Measurements from ENCODE around the gene ABCC4. TPM values are rescaled to one million over a fixed set of nuclear protein-coding genes. Genes with fewer than 3 reads are reported as not detected.

Gene ABCC4
- total RNA-seq, 1 donor from 2014 or later: 33.4 TPM

DNA sequence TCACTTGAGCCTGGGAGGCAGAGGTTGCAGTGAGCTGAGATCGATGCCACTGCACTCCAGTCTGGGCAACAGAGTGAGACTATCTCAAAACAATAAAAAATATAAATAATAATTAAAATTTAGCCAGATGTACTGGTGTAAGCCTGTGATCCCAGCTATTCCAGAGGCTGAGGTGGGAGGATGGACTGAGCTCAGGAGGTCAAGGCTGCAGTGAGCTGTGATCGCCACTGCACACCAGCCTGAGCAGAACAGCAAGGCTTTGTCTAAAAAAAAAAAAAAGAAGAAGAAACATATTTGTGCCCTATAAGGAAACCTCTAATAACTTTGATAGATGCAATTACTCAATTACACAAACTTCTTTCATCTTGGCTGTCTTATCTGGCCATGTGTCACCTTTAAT, 52.3 kb downstream of the ABCC4 start:
- no peak for DNase-seq (ENCODE audit: low read depth)
- no peak for TF ChIP-seq CTCF (conservative IDR thresholded peaks at IDR 0.05; ENCODE audit: low read depth, low read length)
- no peak overlapping the region for H3K4me3 ChIP-seq (ENCODE audit: low read depth, low read length)

GRCh38 chr13:95247852-95248251, 53.4 kb downstream of the ABCC4 start:
- no peak for DNase-seq (ENCODE audit: low read depth)
- TF ChIP-seq CTCF (conservative IDR thresholded peaks at IDR 0.05; ENCODE audit: low read depth, low read length): no peak
- no peak overlapping the region for H3K4me3 ChIP-seq (ENCODE audit: low read depth, low read length)

GRCh38 chr13:95247171-95247570, 54.1 kb downstream of the ABCC4 start:
- H3K4me3 ChIP-seq (ENCODE audit: low read depth, low read length): no peak overlapping the region
- no peak for TF ChIP-seq CTCF (conservative IDR thresholded peaks at IDR 0.05; ENCODE audit: low read depth, low read length)
- DNase-seq (ENCODE audit: low read depth): no peak

DNA sequence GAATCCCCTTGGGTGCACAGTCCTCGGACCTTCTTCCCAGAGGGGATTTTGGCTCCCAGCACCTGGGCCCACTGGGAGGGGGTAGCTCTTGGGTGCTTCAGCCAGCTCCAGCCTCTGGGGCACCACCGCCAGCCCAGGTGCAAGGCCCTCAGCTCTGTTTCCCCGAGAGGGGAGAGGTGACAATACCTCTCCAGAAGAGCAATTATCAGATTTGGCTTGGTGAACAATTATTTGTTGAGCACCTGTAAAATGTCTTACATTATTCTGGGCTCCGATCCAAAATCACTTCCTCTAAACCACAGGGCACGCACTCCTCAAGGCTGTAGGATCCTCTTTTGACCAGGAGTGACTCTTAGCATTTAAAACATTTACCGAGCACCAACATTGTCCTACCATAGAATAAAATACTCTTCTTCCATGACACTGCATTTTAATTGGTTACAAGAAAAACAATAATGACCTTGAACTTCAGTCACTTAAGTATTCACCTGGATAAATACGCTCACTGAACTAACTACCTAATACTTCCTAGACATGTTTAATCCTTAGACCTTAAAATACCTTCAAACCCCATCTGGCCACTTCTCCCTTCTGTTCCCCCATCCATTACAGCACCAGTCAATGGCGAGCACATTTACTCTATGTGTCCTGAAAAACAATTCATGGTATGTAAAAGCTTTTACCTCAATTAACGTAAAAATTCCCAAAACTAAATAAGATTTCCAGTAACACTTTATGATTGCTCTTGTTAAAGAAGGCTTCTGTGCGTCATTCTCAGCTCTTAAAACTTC, 54.8 kb downstream of the ABCC4 start:
- TF ChIP-seq CTCF (conservative IDR thresholded peaks at IDR 0.05; ENCODE audit: low read depth, low read length): no peak
- no peak for DNase-seq (ENCODE audit: low read depth)
- no peak overlapping the region for H3K4me3 ChIP-seq (ENCODE audit: low read depth, low read length)

DNA sequence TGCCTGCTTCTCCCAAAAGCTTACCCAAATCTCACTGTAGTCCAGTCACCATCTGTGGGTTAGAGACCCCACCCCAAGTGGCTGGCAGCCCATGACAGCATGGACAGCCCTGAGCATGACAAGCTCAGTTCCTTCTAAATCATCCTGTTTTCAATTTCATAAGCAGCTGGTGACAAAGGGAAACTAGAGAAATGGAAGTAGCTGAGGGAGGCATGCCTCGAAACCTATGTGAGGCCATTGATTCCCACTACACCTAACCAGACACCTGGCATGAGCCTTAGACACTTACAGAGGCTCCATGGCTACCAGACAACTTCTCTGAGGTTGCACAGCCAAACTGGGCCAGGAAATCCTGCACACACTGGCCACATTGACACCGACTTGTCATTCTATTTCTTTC, 56.2 kb downstream of the ABCC4 start:
- TF ChIP-seq CTCF (conservative IDR thresholded peaks at IDR 0.05; ENCODE audit: low read depth, low read length): no peak
- no peak for DNase-seq (ENCODE audit: low read depth)
- no peak overlapping the region for H3K4me3 ChIP-seq (ENCODE audit: low read depth, low read length)

- no peak for TF ChIP-seq CTCF (conservative IDR thresholded peaks at IDR 0.05; ENCODE audit: low read depth, low read length)
- no peak overlapping the region for H3K4me3 ChIP-seq (ENCODE audit: low read depth, low read length)
- no peak for DNase-seq (ENCODE audit: low read depth)
Measured at GRCh38 chr13:95243207-95243606, 58.0 kb downstream of the ABCC4 start.

DNA sequence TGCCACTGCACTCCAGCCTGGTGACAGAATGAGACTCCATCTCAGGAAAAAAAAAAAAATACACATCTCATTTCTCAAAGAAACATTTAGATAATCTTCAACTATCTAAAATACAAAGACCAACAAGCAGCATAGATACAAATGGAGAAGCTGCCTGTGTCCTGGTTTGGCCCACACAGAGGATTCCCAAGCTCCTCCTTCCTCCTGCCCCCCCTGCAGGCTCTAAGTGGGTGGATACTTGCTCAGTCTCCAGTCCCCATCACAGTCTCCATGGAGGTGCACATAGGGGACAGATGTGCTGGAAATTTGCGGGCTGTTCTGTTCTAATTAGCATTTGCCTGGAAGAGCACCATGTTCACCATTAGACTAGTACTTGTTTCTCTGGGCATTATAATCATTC, 59.9 kb downstream of the ABCC4 start:
- no peak for DNase-seq (ENCODE audit: low read depth)
- no peak for TF ChIP-seq CTCF (conservative IDR thresholded peaks at IDR 0.05; ENCODE audit: low read depth, low read length)
- H3K4me3 ChIP-seq (ENCODE audit: low read depth, low read length): no peak overlapping the region
